GM18909 (cell line): ENCODE measurements around the gene RBM47.
A peak's percentile ranks its signal among the peaks of the same experiment; 100 is the strongest.
"Not testable (repeated sequence)": the region's sequence is repeated elsewhere in the genome, so short reads cannot be mapped to it uniquely, and the experiment has no call there.

Experiments used
- ATAC-seq: cut with Tn5 transposase; IDR thresholded peaks from one replicate; pipeline ENCODE4 v1.9.1; 2021; ENCODE audit warnings: mild to moderate bottlenecking; ENCODE audit not compliant: unreplicated experiment, poor library complexity

The RBM47 gene

GRCh38 chr4:40546506-40546905 is 83.2 kb downstream of the RBM47 start:
- no peak for ATAC-seq

GRCh38 chr4:40545487-40545886 is 84.2 kb downstream of the RBM47 start:
- ATAC-seq = not testable (repeated sequence)

- ATAC-seq = no peak
These were observed 85.4 kb downstream of the RBM47 start for GRCh38 chr4:40544221-40544620.

- no peak for ATAC-seq
These were observed 88.9 kb downstream of the RBM47 start for GRCh38 chr4:40540800-40541199.

GRCh38 chr4:40536032-40536431 is 93.6 kb downstream of the RBM47 start:
- no peak for ATAC-seq

GRCh38 chr4:40531636-40532023 is 98.0 kb downstream of the RBM47 start:
- no peak for ATAC-seq

DNA sequence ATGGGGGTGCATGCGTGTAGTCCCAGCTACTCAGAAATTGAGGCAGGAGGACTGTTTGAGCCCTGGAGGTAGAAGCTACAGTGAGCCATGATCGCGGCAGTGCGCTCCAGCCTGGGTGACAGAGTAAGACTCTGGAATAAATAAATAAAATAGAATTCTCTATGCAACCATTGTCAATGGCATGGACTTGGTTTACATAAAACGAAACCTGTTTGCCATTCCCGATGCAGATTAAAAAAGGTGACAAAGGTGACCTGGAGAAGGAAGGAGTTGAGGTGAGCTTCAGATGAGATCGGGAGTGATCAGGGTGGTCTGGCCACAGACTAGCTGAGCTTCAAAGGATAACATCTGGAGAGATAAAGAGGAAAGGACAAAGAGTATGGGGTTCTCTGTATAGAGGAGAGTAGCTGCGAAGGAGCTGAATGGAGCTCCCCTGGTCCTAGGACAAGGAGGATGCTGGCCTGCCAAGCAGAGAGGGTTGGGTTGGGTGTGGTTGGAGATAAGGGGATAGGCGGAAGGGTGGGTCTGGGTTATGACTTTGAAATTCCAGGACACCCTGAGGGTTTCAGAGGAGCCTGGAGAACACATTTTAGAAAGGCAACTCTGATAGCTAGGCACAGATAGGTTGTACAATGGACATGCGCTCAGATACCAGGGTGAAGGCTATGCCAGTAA is 98.6 kb downstream of the RBM47 start:
- ATAC-seq = no peak

- no peak for ATAC-seq
These were observed 102.9 kb downstream of the RBM47 start for GRCh38 chr4:40526741-40527140.

DNA sequence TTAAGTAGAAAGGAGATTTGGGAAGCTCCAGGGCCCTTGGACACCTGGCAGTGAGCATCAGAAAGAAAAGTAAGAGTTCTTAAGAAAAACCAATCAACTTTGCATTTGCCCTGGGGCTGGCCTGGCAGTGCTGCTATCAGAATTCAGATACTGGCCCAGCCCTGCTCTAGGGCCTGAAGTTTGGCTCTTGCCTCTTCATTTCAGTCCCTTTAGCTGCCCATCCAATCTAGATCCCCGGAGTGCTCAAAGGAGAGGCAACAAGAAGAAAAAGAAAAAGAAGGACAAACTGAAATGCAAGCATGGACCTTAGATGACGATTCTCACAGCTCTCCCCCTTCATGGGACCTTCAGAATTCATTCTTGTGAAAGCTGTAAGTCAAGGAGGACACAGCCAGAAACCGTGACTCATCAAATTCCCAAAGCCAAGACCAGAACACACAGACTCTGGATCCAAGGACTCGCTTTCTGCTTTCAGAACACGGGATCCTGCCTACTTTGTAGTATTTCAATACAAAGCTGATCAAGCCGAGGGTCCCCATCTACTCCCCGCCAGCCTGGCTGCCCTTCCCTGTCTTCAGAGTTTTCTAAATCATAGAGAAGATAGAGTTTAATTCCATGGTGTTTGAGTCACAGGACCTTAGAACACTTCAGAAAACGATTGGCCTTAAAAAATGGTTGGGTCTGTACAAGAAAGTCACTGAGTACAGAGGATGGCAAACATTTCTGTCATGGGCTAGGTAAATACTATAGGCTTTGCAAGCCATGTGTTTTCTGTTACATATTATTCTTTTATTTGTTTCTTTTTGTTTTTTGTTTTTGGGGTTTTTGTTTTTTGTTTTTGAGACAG is 103.7 kb downstream of the RBM47 start:
- no peak for ATAC-seq

DNA sequence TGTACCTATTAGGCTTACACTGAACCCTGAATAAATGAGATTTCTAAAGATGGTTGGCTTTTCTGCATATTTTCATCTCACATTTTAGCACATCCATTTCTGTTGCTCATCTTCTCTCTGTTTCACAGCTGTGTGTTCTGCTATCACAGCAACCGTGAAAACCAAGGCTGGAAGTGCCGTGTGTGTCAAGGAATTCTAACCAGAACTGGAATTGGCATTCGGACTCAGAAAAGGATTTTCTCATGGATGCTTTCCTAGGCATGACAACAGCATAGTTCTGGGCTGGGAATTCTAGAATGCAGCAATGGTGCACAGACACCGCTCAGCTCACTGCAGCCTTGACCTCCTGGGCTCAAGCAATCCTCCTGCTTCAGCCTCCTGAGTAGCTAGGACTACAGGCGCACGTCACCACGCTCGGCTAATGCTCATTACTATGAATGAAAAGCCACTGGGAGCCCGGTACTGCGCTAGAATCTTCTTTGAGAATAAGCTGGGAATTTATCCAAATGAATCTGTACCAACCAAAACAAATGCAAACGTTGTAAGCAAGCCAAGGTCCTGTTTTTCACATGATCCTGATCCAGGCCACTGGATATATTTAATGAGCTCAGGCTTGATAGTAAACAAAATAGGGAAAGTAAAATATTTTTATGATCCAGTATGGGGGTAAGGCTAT is 105.2 kb downstream of the RBM47 start:
- no peak for ATAC-seq

GRCh38 chr4:40523581-40523980 is 106.1 kb downstream of the RBM47 start:
- ATAC-seq = no peak

DNA sequence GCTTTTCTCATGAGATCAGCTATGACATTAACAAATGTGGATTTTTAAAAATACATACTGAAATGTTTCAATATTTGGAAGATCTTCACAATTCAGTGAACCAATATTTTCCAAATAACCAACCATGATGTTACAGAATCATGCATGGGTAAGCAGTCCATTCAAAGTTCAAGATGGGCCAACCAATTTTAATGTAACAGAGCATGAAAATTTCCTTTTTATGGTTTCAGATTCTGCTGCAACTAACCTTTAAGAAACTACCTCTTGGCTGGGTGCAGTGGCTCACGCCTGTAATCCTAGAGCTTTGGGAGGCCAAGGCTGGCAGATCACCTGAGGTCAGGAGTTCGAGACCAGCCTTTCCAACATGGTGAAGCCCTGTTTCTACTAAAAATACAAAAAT is 107.7 kb downstream of the RBM47 start:
- no peak for ATAC-seq

- ATAC-seq = no peak
These were observed 109.1 kb downstream of the RBM47 start for GRCh38 chr4:40520533-40520932.

- ATAC-seq = not testable (repeated sequence)
These were observed 112.6 kb downstream of the RBM47 start for GRCh38 chr4:40517081-40517480.

- ATAC-seq = peak; percentile 44
These were observed 113.0 kb downstream of the RBM47 start for GRCh38 chr4:40516651-40517050.

GRCh38 chr4:40515398-40516293 is 114.0 kb downstream of the RBM47 start:
- peak; percentile 86 for ATAC-seq

DNA sequence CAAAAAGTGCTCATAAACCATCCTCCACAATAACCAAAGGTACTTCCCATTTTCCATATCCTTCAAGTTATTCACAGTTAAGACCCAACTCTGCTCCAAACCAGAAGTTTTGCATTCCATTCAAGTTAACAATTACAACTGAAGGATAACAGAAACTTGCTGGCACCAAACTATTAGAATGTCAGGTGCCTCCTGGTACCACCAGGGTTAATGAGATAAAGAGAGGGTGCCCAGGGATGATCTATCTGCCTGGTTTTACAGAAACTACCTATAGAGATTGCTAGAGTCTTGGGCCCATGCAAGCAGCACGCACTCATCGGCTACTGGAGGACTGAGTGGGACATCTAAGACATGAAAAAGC is 114.6 kb downstream of the RBM47 start:
- no peak for ATAC-seq

- no peak for ATAC-seq
These were observed 115.1 kb downstream of the RBM47 start for GRCh38 chr4:40514497-40514951.

- no peak for ATAC-seq
These were observed 118.5 kb downstream of the RBM47 start for GRCh38 chr4:40511036-40511614.

- no peak for ATAC-seq
These were observed 121.7 kb downstream of the RBM47 start for GRCh38 chr4:40507977-40508376.
